ENCODE data around the gene TMC2. TPM values are rescaled to one million over a fixed set of nuclear protein-coding genes. Genes with fewer than 3 reads are reported as not detected.

The TMC2 gene
- total RNA-seq, 1 experiment from 2014 or later, result not detected

DNA sequence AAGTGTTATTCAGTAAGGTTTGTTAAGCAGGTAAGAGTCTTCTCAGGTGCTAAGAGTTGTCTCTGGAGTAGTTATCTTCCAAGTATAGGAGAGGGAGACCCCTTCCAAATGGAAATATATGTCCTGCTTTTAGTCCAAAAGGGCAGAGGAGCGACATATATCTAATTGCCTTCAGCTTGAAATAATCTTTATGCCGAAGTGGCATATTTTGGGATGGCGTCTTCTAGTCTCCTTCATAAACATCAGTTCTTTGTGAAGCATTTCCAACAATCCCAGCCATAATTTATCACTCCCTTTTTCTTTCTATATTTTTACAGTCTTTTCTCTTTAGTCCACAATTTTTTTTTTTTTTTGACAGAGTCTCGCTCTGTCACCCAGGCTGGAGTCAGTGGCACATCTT is 6.0 kb downstream of the TMC2 start:
- Histone ChIP-seq H3K27me3 (ENCODE audit: control insufficient read depth, insufficient read depth, low read length) (peaks cover 14% of the 10 kb centered on the region), H3K27ac (ENCODE audit: low read length) (no peak overlapping the region), H3K4me1 (ENCODE audit: control insufficient read depth, insufficient read depth, low read length) (no peaks in the 10 kb centered on the region), H3K36me3 (ENCODE audit: control insufficient read depth, insufficient read depth, low read length) (no peaks in the 10 kb centered on the region), H3K9me3 (ENCODE audit: control insufficient read depth, insufficient read depth, low read depth, low read length) (no peaks in the 10 kb centered on the region), H3K4me3 (ENCODE audit: low read depth in 2 of 2, low read length in 2 of 2) (no peak overlapping the region)
- no TSS peak for BruUV-seq (replicated peaks)
- in situ Hi-C loops (cut with HindIII; ENCODE audit: low pct_unique_long_range_greater_than_20kb, low sequenced_read_pairs) (no loop called here), intact Hi-C loops (cut with micrococcal nuclease; ENCODE audit: unreplicated experiment) (no loop called here)
- ChIA-PET POLR2A (no interaction called here), CTCF (interaction anchor here (0.8 kb wide), 1 partner anchor 145 kb away, joined by 3 read pairs; no protein-coding TSS in a partner anchor)
- ATAC-seq, result no peak
- DNase-seq (ENCODE audit: low read depth, low spot score), result no peak
- TF ChIP-seq TCF7L2 (IDR thresholded peaks at IDR 0.05; ENCODE audit: low read depth, low read length), result no peak

DNA sequence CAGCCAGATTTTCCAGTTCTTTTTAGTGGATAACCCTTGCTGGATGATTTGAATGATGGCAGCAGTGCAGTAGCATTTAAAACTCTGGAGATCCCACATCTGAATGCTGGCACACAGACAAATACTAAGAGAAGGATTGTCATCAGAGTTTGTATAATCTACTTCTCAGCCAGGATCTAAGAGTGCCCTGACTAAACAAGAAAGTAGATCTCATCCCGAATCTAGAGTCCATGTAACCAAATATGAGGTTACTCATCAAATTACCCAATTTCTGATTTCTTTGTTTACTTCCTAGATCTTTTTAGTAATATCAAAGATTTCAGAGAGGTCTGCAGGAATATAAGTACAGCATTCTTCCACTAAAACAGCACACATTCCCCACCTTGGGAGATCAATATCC is 7.8 kb downstream of the TMC2 start:
- Histone ChIP-seq H3K9me3 (ENCODE audit: control insufficient read depth, insufficient read depth, low read depth, low read length) (no peaks in the 10 kb centered on the region), H3K36me3 (ENCODE audit: control insufficient read depth, insufficient read depth, low read length) (no peaks in the 10 kb centered on the region), H3K4me1 (ENCODE audit: control insufficient read depth, insufficient read depth, low read length) (no peaks in the 10 kb centered on the region), H3K27me3 (ENCODE audit: control insufficient read depth, insufficient read depth, low read length) (peaks cover 18% of the 10 kb centered on the region), H3K4me3 (ENCODE audit: low read depth in 2 of 2, low read length in 2 of 2) (no peak overlapping the region), H3K27ac (ENCODE audit: low read length) (no peak overlapping the region)
- ATAC-seq (no peak), DNase-seq (ENCODE audit: low read depth, low spot score) (no peak)
- POLR2A ChIA-PET, result no interaction called here
- intact Hi-C loops (cut with micrococcal nuclease; ENCODE audit: unreplicated experiment), result no loop called here
- CTCF ChIA-PET, result interaction anchor here (0.7 kb wide), 1 partner anchor 122 kb away, joined by 3 read pairs; no protein-coding TSS in a partner anchor
- in situ Hi-C loops (cut with HindIII; ENCODE audit: low pct_unique_long_range_greater_than_20kb, low sequenced_read_pairs), result no loop called here
- no peak for TF ChIP-seq POLR2AphosphoS5 (IDR thresholded peaks at IDR 0.05; ENCODE audit: low read depth, low read length)
- TF ChIP-seq, protein P1, sequence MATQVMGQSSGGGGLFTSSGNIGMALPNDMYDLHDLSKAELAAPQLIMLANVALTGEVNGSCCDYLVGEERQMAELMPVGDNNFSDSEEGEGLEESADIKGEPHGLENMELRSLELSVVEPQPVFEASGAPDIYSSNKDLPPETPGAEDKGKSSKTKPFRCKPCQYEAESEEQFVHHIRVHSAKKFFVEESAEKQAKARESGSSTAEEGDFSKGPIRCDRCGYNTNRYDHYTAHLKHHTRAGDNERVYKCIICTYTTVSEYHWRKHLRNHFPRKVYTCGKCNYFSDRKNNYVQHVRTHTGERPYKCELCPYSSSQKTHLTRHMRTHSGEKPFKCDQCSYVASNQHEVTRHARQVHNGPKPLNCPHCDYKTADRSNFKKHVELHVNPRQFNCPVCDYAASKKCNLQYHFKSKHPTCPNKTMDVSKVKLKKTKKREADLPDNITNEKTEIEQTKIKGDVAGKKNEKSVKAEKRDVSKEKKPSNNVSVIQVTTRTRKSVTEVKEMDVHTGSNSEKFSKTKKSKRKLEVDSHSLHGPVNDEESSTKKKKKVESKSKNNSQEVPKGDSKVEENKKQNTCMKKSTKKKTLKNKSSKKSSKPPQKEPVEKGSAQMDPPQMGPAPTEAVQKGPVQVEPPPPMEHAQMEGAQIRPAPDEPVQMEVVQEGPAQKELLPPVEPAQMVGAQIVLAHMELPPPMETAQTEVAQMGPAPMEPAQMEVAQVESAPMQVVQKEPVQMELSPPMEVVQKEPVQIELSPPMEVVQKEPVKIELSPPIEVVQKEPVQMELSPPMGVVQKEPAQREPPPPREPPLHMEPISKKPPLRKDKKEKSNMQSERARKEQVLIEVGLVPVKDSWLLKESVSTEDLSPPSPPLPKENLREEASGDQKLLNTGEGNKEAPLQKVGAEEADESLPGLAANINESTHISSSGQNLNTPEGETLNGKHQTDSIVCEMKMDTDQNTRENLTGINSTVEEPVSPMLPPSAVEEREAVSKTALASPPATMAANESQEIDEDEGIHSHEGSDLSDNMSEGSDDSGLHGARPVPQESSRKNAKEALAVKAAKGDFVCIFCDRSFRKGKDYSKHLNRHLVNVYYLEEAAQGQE (IDR thresholded peaks at IDR 0.05; ENCODE audit: insufficient read depth in 1 of 2, low read depth in 2 of 2, low read length in 1 of 2), result no peak
- TF ChIP-seq CTCF (IDR thresholded peaks at IDR 0.05), result no peak
- no peak for TF ChIP-seq TCF7L2 (IDR thresholded peaks at IDR 0.05; ENCODE audit: low read depth, low read length)
- no peak for TF ChIP-seq SIN3A (IDR thresholded peaks at IDR 0.05; ENCODE audit: borderline replicate concordance, insufficient read depth, low read depth, low read length)
- no TSS peak for BruUV-seq (replicated peaks)

DNA sequence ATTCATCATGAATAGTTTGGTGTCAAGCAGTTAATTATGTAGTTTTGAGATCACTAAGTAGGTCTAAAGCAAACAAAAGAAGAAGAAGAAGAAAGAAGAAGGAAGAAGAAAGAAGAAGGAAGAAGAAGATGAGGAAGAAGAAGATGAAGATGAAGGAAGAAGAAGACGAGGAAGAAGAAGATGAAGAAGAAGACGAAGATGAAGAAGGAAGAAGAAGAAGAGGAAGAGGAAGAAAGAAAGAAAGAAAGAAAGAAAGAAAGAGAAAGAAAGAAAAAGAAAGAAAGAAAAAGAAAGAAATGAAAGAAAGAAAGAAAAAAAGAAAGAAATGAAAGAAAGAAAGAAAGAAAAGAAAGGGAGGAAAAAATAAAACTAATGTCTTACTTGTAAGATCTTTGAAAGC is 9.2 kb downstream of the TMC2 start:
- Histone ChIP-seq H3K27ac (ENCODE audit: low read length) (no peak overlapping the region), H3K4me1 (ENCODE audit: control insufficient read depth, insufficient read depth, low read length) (no peaks in the 10 kb centered on the region), H3K9me3 (ENCODE audit: control insufficient read depth, insufficient read depth, low read depth, low read length) (no peaks in the 10 kb centered on the region), H3K27me3 (ENCODE audit: control insufficient read depth, insufficient read depth, low read length) (peaks cover 20% of the 10 kb centered on the region), H3K4me3 (ENCODE audit: low read depth in 2 of 2, low read length in 2 of 2) (no peak overlapping the region), H3K36me3 (ENCODE audit: control insufficient read depth, insufficient read depth, low read length) (no peaks in the 10 kb centered on the region)
- intact Hi-C loops (cut with micrococcal nuclease; ENCODE audit: unreplicated experiment) (no loop called here), in situ Hi-C loops (cut with HindIII; ENCODE audit: low pct_unique_long_range_greater_than_20kb, low sequenced_read_pairs) (no loop called here)
- ChIA-PET POLR2A (no interaction called here), CTCF (no interaction called here)
- no peak for DNase-seq (ENCODE audit: low read depth, low spot score)
- no TSS peak for BruUV-seq (replicated peaks)
- ATAC-seq, result no peak
- TF ChIP-seq CTCF (IDR thresholded peaks at IDR 0.05) (no peak), POLR2AphosphoS5 (IDR thresholded peaks at IDR 0.05; ENCODE audit: low read depth, low read length) (no peak), TCF7L2 (IDR thresholded peaks at IDR 0.05; ENCODE audit: low read depth, low read length) (no peak), SIN3A (IDR thresholded peaks at IDR 0.05; ENCODE audit: borderline replicate concordance, insufficient read depth, low read depth, low read length) (no peak)
- TF ChIP-seq, protein P1 (IDR thresholded peaks at IDR 0.05; ENCODE audit: insufficient read depth in 1 of 2, low read depth in 2 of 2, low read length in 1 of 2), result no peak
